Hematopoietic multipotent progenitor cell treated with erythropoietin and hydrocortisone succinate and interleukin-3 and kit ligand, for 17 days (in vitro differentiated cells): ENCODE data around the gene CREG2.

Experiments
- DNase-seq: peaks from one replicate; pipeline ENCODE4 v3.0.0-alpha.2; 2015; ENCODE audit warnings: low spot score

Gene CREG2

GRCh38 chr2:101387151-101387834 is at the start of gene CREG2:
TSS of gene CREG2 (minus strand) at chr2:101387503. CDS start at chr2:101387457, 46 bp downstream.
- no peak for DNase-seq

GRCh38 chr2:101435001-101435862 is 47.9 kb upstream of the CREG2 start:
- no peak for DNase-seq

GRCh38 chr2:101433465-101433864 is 46.2 kb upstream of the CREG2 start:
- DNase-seq: no peak

DNA sequence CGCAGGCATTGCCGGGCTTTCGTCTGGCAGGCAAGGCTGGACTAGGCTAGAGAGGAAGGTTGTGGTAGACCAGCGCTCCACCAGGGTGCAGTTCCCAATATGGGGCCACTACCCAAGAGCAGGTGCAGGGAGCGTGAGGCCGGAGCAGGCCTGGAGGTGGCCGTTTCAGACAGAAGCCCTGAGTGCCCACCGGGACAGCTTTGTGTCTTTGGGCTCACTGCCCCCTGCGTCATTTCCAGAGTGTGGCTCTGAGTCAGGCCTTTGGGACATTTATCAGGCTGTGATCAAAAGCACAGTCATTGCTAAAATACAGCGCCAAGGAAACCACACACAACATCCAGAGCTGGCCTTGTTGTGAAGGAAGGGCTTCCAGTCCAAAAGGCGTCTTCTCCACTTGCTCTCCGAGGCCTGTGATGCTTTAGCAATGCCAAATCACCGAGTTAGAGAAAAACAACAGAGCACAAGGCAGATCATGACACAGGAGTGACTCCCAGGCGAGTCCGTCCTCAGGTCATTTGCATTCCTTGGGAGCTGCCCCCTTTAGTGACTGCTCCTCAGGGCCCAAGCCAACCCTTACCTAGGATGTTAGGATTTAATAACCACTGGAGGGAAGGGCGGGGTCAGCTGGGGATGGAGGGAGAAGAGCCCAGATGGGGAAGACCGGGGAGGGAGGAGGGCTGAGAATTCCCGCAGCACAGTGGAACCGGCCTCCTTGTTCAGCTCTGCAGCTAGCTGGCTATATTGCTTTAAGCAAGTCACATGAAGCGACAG is 45.3 kb upstream of the CREG2 start:
- DNase-seq: no peak

DNA sequence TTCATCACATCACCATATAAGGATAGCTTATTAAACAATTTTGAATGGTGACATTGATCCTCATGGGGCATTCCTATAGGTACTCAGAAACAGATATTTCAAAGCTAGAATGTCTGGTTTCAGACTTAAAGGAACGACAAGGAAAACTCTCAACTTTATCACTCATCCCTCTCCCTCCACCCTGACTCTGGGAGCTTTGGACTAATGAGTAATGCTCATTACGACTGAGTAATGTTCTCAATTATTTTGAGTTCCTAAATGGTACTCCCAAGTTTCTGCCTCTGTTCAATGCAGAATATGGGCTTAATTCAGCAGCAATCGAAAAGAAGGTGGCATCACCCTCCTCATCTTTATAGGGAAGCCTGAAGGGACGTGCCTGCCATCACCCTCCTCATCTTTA is 44.2 kb upstream of the CREG2 start:
- no peak for DNase-seq

DNA sequence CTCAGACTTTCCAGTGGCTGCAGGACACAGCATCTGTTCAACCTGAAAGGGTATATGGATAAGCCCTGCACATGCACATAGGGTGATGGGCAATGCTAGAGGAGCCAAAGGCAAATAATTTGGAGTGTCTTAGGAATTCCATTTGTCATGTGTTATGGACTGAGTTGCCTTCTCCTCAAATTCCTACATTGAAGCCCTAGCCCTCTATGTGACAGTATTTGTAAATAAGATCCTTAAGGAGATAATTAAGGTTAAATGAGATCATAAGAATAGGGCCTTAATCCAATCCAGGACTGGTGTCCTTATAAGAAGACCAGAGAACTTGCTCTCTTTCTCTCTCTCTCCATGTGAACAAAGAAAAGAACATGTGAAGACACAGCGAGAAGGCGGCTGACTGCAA is 42.9 kb upstream of the CREG2 start:
- DNase-seq: no peak

DNA sequence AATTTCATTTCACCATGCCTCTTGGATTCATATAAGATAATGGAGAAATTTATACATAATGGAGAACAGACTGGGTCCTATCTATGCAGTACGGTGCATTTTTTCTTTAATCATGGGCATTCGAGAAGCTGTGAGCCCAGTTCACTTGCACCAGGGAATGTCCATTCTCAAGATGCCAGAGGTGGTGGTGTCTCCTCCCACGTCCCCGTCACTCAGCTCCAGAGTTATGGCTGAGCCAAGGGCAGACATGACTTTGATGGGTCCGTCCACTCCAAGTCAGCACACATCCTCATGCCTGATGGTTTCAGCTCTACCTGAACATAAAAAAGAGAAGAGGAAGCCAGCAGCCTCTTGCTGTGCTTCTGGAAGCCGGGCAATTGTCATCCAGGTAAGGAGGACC is 42.1 kb upstream of the CREG2 start:
- DNase-seq: no peak

DNA sequence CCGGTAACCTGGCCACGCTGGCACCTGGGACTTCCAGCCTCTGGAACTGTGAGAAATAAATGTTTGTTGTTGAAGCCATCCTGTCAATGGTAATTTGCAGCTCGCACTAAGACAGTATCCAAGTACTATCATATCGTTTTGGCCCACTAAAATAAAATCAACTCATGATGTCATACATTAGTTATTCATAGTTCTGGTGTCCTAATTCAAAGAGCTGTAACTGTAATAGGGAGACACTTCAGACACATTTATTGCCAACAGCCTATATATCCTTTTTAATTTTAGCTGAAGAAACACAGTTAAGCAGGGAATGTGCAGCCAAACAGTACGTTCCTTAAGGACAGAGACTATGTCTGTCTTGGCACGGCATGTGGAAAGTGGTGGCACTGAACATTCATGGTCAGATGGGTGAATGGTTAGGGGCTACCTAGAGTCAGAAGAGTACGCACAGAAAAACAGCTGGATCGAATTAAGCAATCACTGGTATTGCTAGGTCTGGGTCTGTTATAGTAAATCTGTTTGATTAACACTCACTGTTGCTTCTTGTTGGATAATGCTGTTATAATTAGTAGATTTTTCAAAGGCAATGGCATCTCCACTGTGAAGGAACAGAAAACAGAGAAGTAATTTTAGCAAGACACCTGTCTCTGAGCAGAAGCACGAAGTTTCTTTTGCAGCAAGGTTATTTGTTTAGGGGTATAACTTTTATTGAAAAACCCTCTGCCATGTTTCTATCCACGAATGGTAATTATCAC is 41.3 kb upstream of the CREG2 start:
- no peak for DNase-seq

- no peak for DNase-seq
Observed at GRCh38 chr2:101427743-101428142, 40.4 kb upstream of the CREG2 start.

DNA sequence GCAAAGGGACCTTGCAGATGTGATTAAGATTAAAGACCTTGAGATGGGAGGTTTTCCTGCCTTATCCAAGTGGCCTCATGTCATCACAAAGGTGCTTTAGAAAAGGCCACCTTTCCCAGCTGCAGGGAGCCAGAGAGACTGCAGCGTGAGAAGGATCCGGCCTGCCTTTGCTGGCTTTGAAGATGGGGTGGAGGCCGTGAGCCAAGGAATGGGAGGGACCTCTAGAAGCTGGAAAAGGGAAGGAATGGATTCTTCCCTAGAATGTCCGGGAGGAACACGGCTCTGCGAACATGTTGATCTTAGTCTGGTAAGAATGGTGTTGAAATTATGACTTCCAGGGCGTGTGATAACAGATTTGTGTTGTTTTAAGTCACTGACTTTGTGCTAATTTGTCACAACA is 39.9 kb upstream of the CREG2 start:
- no peak for DNase-seq

- no peak for DNase-seq
Observed at GRCh38 chr2:101426822-101427221, 39.5 kb upstream of the CREG2 start.

DNA sequence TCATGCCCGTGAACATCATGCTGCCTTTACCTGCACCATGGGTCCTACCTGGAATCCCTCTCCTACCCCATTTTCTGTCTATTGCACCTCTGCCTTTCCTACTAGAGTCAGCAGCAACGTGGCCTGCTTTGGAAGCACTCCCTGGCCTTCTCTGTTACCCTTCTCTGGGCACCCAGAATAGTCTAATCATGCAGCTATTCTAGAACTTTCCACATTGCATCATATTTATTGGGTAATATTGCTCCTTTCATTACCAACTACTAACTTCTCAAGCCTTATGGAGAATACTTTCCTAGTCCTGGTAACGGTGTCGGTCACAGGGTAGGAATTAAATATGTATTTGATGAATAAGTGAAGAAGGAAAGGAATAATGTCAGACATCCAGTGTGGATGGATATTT is 33.3 kb upstream of the CREG2 start:
- DNase-seq: no peak

GRCh38 chr2:101419096-101419663 is 31.9 kb upstream of the CREG2 start:
- DNase-seq: peak; percentile 34

DNA sequence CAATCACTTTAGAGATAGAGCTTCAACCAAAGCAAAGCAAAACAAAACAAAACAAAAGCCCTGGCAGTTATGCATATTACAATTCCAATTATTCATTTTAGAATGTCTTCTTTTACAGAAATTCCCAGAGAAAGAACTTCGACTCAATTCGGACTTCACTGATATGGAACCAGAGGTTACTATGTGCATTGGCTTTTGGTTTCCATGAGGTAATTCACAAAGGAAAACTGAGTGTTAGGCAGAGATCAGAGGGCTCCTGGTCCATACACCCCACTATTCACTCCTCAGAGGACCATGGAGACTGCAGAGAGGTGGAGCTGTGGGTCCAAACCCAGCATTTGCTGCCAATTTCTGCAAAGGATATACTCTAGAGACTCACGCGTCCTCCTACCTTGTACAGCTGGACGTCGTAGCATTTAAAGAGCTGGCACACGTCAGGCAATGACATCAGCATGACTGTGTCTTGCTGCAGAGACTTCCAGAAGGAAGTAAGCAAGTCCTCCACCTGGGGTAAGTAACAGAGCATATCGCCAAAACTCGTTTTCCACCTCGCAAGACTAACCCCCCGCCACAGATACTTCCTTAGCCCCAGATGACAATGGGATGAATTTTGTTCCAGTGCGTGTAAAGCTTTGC is 31.3 kb upstream of the CREG2 start:
- DNase-seq: no peak

GRCh38 chr2:101416609-101417008 is 29.3 kb upstream of the CREG2 start:
- DNase-seq: no peak

DNA sequence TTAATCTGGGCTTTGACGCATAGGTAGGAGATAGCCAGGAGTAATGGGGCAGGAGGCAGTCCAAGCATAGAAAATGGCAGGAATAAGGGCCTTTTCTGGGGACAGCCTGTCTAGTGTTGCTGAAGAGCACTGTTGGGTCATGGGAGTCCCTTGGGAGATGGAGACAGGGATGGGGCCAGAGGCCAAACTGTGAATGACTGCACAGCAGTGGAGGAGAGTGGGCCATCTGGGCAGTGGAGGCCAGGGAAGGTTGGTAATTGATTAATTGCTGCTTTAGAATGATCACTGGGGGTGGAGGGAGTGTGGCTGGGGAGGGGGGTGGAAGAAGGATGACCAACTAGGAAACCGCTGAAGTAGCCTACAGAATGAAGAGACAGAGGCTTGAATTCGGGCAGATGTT is 28.6 kb upstream of the CREG2 start:
- no peak for DNase-seq

- no peak for DNase-seq
Observed at GRCh38 chr2:101415220-101415619, 27.9 kb upstream of the CREG2 start.

DNA sequence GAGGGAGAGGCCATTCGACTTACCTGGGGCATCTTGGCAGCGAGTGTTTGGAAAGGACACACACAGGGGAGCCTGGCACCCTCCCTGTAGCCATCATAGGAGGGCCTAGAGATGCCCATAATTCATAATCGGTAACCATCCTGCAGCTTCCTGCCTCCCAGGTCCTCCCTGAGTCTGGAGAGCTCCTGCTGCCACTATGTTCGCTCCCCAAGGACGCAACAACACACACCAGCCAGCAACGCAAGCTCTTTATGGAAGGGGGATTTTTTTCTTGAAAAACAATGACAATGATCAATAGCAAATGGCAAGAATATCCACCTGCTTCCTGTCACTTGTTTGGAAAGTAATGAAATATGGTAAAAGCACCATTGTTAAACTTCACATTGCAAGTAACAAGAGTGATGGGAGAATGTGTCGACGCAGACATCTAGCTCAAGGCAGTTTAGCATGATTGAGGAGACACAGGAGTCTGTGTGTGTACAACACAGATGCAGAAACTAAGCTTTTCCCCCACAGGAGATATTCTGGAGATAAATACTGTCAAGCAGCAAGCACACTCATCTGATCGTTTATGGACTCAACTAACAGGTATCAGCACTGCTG is 24.9 kb upstream of the CREG2 start:
- DNase-seq: no peak

DNA sequence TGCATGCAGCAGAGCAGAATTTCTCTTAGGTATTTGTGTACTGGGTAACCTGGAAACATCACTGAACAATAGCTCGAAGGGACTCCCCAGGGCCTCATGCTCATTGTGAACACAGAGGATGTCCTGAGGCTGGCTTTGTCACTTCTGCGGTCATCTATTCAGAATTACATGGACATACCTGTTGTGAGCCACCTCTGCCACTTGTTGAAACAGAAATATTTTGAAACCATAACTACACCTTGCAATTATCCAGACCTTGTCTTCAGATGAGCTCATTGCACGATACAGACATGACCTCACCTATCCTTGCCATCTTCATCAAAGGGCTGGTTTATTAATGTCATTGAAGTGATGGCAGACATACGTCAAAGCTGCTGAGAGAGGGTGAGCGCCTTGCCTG is 23.4 kb upstream of the CREG2 start:
- no peak for DNase-seq

GRCh38 chr2:101410114-101410513 is 22.8 kb upstream of the CREG2 start:
- no peak for DNase-seq

DNA sequence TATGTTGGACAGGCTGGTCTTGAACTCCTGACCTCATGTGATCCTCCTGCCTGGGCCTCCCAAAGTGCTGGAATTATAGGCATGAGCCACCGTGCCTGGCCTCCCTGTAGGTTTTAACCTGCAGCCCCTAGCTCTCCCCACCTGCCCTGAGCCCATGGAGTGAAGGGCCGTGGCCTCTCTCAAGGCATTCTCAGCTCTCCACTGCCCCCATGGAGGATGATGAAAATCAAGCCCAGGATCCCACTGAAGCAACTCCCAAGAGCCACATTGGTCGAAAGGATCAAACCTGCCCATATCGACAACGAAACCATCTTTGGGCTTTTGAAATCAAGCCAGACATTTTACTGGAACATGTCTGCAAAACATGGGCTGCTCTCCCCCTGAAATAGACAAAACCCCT is 22.4 kb upstream of the CREG2 start:
- no peak for DNase-seq
